K562 (cell line): Measurements from ENCODE around the gene LPAR2. TPM values are rescaled to one million over a fixed set of nuclear protein-coding genes. Genes with fewer than 3 reads are reported as not detected.

Experiments
- ATF1 ChIP-seq, 2 experiments: fragments of 450-650 bp in 1 of 2; IDR thresholded peaks; 2 replicates each; pipeline ENCODE4 v1.6.1; 2016; ENCODE audit warnings: missing compliant biosample characterization in 1 of 2, missing genetic modification characterization in 1 of 2
- MBD2 ChIP-seq: sonication (generic); IDR thresholded peaks from 2 replicates; pipeline ENCODE4 v1.6.1; 2016; ENCODE audit warnings: low read depth, borderline replicate concordance
- MXI1 ChIP-seq: IDR thresholded peaks from 2 replicates; pipeline ENCODE4 v1.6.1; 2011; ENCODE audit warnings: low read depth, mild to moderate bottlenecking, improper control_type of control experiment, low read length
- NEUROD1 ChIP-seq: fragments of 150-350 bp; IDR thresholded peaks from 2 replicates; pipeline ENCODE4 v1.6.1; 2014; ENCODE audit warnings: borderline replicate concordance, low read length, low read depth; ENCODE audit not compliant: partially characterized antibody
- RAD21 ChIP-seq, 2 experiments: fragments of 250-450 bp in 1 of 2; fragments of 450-650 bp in 1 of 2; sonication (Bioruptor Pico) in 1 of 2; formaldehyde crosslinking in 1 of 2; IDR thresholded peaks in 1 of 2; conservative IDR thresholded peaks in 1 of 2; 2 replicates each; pipeline versions ENCODE4 v1.4.0 to v1.8.0; 2020 to 2022; ENCODE audit warnings: mild to moderate bottlenecking in 2 of 2, moderate library complexity in 1 of 2
- TBP ChIP-seq: optimal IDR thresholded peaks from 2 replicates; pipeline ENCODE3; 2011; ENCODE audit warnings: low read depth, low read length, improper control_type of control experiment
- ZNF263 ChIP-seq: sonication (generic); formaldehyde crosslinking; IDR thresholded peaks from 2 replicates; pipeline ENCODE4 v1.8.0; 2022; ENCODE audit warnings: mild to moderate bottlenecking, missing genetic modification reagents, borderline replicate concordance
- polyA plus RNA-seq, 8 experiments: library from polyadenylated mRNA; depleted of rRNA in 4 of 8; stranded (reverse) in 5 of 8; unstranded in 3 of 8; fragments of >200 nt; fragmentation: Nextera tagmentation in 2 of 8; fragmentation: Illumina TruSeq in 1 of 8; extraction: Ambion mirVana in 2 of 8; extraction: Trizol in 1 of 8; gene quantifications; 2 replicates each; pipeline versions ENCODE4 v1.2.1 to v1.2.3, GENCODE V29; 2011 to 2014; ENCODE audit warnings: inconsistent platforms in 1 of 8, missing spikeins in 1 of 8
- total RNA-seq, 7 experiments: library from RNA; depleted of rRNA in 6 of 7; stranded (reverse); fragments of >200 nt in 6 of 7; fragmentation: Illumina TruSeq in 2 of 7; extraction: Trizol in 2 of 7; gene quantifications; 2 replicates each; pipeline versions ENCODE4 v1.2.1 to v1.2.3, GENCODE V29; 2011 to 2021; ENCODE audit warnings: low replicate concordance in 1 of 7
- TF ChIP-seq, protein P1 (sequence below): fragments of 450-650 bp; IDR thresholded peaks from 2 replicates; pipeline ENCODE4 v1.7.1; 2018; ENCODE audit warnings: mild to moderate bottlenecking, low read depth; ENCODE audit not compliant: partially characterized antibody
- TF ChIP-seq, protein P2 (sequence below), 2 experiments: fragments of 450-650 bp; IDR thresholded peaks; 2 replicates each; pipeline ENCODE4 v1.6.1; 2016
- TF ChIP-seq, protein P3 (sequence below): fragments of 200-600 bp; sonication (generic); IDR thresholded peaks from one replicate; pipeline ENCODE4 v1.6.1; 2012; ENCODE audit warnings: mild to moderate bottlenecking, low read depth, low read length, inconsistent platforms

LPAR2 gene
- total and polyA plus RNA-seq, 9 of the 15 experiments (the other 6 are each of a cell fraction or from before 2014, with no cell fraction given), result 0.63 to 13.8 (median 4.4) TPM

DNA sequence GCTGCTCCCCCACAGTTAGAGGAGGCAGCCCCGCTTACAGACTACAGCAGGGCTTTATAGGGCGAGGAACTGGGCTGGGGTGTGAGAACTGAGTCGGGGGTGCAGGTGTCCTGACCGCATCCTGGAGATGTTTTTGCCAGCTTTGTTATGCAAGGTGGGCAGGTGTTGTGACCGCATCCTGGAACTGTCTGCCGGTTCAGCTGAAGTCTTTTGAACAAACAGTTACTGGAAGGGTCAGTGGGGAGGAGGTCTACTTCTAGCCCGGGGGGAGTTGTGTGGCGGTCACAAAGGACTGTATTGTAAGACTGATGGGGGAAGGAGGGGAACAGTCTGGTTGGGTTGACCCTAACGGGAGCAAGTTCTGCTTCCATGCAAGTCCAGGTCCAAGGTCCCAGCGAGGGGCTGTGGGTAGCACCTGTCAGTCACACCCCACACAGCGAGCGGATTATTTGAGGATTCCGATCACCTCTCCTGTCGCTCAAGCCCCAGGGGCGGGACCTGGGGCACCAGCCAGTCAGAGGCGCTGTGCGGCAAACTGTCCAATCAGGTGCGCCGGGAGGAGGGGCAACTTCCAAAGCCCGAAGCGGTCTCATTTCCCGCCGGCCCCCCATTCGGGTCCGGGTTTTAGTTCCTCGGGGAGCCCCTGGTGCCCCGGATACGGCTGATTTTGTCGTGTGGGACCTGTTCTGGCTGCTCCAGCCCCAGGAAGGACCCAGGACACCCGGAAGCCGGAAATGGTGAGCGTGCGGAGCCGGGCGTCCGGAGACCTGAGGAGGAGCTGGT lies 40.4 kb upstream of the LPAR2 start, which contains the start of gene ZNF101 (continued):
- TF ChIP-seq, protein P1, sequence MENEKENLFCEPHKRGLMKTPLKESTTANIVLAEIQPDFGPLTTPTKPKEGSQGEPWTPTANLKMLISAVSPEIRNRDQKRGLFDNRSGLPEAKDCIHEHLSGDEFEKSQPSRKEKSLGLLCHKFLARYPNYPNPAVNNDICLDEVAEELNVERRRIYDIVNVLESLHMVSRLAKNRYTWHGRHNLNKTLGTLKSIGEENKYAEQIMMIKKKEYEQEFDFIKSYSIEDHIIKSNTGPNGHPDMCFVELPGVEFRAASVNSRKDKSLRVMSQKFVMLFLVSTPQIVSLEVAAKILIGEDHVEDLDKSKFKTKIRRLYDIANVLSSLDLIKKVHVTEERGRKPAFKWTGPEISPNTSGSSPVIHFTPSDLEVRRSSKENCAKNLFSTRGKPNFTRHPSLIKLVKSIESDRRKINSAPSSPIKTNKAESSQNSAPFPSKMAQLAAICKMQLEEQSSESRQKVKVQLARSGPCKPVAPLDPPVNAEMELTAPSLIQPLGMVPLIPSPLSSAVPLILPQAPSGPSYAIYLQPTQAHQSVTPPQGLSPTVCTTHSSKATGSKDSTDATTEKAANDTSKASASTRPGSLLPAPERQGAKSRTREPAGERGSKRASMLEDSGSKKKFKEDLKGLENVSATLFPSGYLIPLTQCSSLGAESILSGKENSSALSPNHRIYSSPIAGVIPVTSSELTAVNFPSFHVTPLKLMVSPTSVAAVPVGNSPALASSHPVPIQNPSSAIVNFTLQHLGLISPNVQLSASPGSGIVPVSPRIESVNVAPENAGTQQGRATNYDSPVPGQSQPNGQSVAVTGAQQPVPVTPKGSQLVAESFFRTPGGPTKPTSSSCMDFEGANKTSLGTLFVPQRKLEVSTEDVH, result peak; percentile 74
- TF ChIP-seq NEUROD1 (peak; percentile 81), RAD21 (CRISPR knock-in tag; conservative IDR thresholded peaks at IDR 0.05 in 1 of 2, IDR thresholded peaks at IDR 0.05 in 1 of 2) (no peak), MXI1 (no peak), MBD2 (peak; percentile 85), ZNF263 (CRISPR knock-in tag) (no peak), TBP (peak; percentile 83), ATF1 (CRISPR knock-in tag; IDR thresholded peaks at IDR 0.05) (no peak), ATF1 (tag; IDR thresholded peaks at IDR 0.05) (peak; percentile 33; the same call in 1 of the 2 replicates)
- TF ChIP-seq, protein P2, sequence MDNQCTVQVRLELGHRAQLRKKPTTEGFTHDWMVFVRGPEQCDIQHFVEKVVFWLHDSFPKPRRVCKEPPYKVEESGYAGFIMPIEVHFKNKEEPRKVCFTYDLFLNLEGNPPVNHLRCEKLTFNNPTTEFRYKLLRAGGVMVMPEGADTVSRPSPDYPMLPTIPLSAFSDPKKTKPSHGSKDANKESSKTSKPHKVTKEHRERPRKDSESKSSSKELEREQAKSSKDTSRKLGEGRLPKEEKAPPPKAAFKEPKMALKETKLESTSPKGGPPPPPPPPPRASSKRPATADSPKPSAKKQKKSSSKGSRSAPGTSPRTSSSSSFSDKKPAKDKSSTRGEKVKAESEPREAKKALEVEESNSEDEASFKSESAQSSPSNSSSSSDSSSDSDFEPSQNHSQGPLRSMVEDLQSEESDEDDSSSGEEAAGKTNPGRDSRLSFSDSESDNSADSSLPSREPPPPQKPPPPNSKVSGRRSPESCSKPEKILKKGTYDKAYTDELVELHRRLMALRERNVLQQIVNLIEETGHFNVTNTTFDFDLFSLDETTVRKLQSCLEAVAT (IDR thresholded peaks at IDR 0.05), result no peak
- TF ChIP-seq, protein P3, sequence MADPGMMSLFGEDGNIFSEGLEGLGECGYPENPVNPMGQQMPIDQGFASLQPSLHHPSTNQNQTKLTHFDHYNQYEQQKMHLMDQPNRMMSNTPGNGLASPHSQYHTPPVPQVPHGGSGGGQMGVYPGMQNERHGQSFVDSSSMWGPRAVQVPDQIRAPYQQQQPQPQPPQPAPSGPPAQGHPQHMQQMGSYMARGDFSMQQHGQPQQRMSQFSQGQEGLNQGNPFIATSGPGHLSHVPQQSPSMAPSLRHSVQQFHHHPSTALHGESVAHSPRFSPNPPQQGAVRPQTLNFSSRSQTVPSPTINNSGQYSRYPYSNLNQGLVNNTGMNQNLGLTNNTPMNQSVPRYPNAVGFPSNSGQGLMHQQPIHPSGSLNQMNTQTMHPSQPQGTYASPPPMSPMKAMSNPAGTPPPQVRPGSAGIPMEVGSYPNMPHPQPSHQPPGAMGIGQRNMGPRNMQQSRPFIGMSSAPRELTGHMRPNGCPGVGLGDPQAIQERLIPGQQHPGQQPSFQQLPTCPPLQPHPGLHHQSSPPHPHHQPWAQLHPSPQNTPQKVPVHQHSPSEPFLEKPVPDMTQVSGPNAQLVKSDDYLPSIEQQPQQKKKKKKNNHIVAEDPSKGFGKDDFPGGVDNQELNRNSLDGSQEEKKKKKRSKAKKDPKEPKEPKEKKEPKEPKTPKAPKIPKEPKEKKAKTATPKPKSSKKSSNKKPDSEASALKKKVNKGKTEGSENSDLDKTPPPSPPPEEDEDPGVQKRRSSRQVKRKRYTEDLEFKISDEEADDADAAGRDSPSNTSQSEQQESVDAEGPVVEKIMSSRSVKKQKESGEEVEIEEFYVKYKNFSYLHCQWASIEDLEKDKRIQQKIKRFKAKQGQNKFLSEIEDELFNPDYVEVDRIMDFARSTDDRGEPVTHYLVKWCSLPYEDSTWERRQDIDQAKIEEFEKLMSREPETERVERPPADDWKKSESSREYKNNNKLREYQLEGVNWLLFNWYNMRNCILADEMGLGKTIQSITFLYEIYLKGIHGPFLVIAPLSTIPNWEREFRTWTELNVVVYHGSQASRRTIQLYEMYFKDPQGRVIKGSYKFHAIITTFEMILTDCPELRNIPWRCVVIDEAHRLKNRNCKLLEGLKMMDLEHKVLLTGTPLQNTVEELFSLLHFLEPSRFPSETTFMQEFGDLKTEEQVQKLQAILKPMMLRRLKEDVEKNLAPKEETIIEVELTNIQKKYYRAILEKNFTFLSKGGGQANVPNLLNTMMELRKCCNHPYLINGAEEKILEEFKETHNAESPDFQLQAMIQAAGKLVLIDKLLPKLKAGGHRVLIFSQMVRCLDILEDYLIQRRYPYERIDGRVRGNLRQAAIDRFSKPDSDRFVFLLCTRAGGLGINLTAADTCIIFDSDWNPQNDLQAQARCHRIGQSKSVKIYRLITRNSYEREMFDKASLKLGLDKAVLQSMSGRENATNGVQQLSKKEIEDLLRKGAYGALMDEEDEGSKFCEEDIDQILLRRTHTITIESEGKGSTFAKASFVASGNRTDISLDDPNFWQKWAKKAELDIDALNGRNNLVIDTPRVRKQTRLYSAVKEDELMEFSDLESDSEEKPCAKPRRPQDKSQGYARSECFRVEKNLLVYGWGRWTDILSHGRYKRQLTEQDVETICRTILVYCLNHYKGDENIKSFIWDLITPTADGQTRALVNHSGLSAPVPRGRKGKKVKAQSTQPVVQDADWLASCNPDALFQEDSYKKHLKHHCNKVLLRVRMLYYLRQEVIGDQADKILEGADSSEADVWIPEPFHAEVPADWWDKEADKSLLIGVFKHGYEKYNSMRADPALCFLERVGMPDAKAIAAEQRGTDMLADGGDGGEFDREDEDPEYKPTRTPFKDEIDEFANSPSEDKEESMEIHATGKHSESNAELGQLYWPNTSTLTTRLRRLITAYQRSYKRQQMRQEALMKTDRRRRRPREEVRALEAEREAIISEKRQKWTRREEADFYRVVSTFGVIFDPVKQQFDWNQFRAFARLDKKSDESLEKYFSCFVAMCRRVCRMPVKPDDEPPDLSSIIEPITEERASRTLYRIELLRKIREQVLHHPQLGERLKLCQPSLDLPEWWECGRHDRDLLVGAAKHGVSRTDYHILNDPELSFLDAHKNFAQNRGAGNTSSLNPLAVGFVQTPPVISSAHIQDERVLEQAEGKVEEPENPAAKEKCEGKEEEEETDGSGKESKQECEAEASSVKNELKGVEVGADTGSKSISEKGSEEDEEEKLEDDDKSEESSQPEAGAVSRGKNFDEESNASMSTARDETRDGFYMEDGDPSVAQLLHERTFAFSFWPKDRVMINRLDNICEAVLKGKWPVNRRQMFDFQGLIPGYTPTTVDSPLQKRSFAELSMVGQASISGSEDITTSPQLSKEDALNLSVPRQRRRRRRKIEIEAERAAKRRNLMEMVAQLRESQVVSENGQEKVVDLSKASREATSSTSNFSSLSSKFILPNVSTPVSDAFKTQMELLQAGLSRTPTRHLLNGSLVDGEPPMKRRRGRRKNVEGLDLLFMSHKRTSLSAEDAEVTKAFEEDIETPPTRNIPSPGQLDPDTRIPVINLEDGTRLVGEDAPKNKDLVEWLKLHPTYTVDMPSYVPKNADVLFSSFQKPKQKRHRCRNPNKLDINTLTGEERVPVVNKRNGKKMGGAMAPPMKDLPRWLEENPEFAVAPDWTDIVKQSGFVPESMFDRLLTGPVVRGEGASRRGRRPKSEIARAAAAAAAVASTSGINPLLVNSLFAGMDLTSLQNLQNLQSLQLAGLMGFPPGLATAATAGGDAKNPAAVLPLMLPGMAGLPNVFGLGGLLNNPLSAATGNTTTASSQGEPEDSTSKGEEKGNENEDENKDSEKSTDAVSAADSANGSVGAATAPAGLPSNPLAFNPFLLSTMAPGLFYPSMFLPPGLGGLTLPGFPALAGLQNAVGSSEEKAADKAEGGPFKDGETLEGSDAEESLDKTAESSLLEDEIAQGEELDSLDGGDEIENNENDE, result no peak
